CD4-positive, CD25-positive, alpha-beta regulatory T cell (primary cell): Measurements from ENCODE around the gene RICTOR. TPM values are rescaled to one million over a fixed set of nuclear protein-coding genes. Genes with fewer than 3 reads are reported as not detected.

ENCODE experiments used
- ATAC-seq, 2 donors: fragments of 150-1000 bp; cut with Tn5 transposase; one replicate each; pipeline ENCODE4 v1.10.0; 2021; ENCODE audit warnings: low read depth in 2 of 2, moderate number of reproducible peaks in 2 of 2, moderate library complexity in 1 of 2
- DNase-seq, 3 donors: peaks; one replicate each; pipeline versions ENCODE4 v3.0.0 to v3.0.0-alpha.2; 2012 to 2022; ENCODE audit warnings: mixed read lengths in 1 of 3
- H3K27ac ChIP-seq: one replicate; pipeline ENCODE4 v1.7.0; 2013; ENCODE audit warnings: mild to moderate bottlenecking, low read length; ENCODE audit not compliant: insufficient read depth, poor library complexity, severe bottlenecking
- H3K27me3 ChIP-seq: one replicate; pipeline ENCODE4 v1.7.0; 2013; ENCODE audit warnings: low read length; ENCODE audit not compliant: control insufficient read depth, insufficient read depth
- H3K36me3 ChIP-seq: one replicate; pipeline ENCODE4 v1.7.0; 2013; ENCODE audit warnings: mild to moderate bottlenecking, low read length, moderate library complexity; ENCODE audit not compliant: control insufficient read depth, insufficient read depth
- H3K4me1 ChIP-seq: 2 replicates; pipeline ENCODE4 v1.7.0; 2013; ENCODE audit warnings: mild to moderate bottlenecking, low read length; ENCODE audit not compliant: insufficient read depth, control insufficient read depth, poor library complexity, severe bottlenecking
- H3K4me3 ChIP-seq: one replicate; pipeline ENCODE4 v1.7.0; 2013; ENCODE audit warnings: low read depth, mild to moderate bottlenecking, low read length, moderate library complexity
- H3K9me3 ChIP-seq, 2 experiments: 1 replicate in 1 of 2; 2 replicates in 1 of 2; pipeline ENCODE4 v1.7.0; 2013; ENCODE audit warnings: low read length in 2 of 2, mild to moderate bottlenecking in 1 of 2, moderate library complexity in 1 of 2; ENCODE audit not compliant: control insufficient read depth in 2 of 2
- H3K27ac Mint-ChIP-seq, 3 donors: one replicate each; pipeline ENCODE4 v1.8.0; 2020 to 2022; ENCODE audit warnings: mild to moderate bottlenecking in 3 of 3, mixed read lengths in 3 of 3, moderate library complexity in 2 of 3
- H3K27me3 Mint-ChIP-seq: one replicate; pipeline ENCODE4 v1.8.0; 2022; ENCODE audit warnings: mild to moderate bottlenecking, mixed read lengths
- H3K36me3 Mint-ChIP-seq: one replicate; pipeline ENCODE4 v1.8.0; 2020; ENCODE audit warnings: mixed read lengths
- H3K4me1 Mint-ChIP-seq, 4 donors: one replicate each; pipeline ENCODE4 v1.8.0; 2020 to 2022; ENCODE audit warnings: mixed read lengths in 4 of 4, mild to moderate bottlenecking in 1 of 4
- H3K4me3 Mint-ChIP-seq, 4 donors: one replicate each; pipeline ENCODE4 v1.8.0; 2020 to 2022; ENCODE audit warnings: mild to moderate bottlenecking in 4 of 4, mixed read lengths in 4 of 4, moderate library complexity in 3 of 4
- H3K9me3 Mint-ChIP-seq, 7 donors: one replicate each; pipeline ENCODE4 v1.8.0; 2020 to 2022; ENCODE audit warnings: mixed read lengths in 7 of 7, mild to moderate bottlenecking in 3 of 7, moderate library complexity in 2 of 7
- polyA plus RNA-seq, 4 donors: library from polyadenylated mRNA; unstranded; fragments of 300-500 nt; fragmentation: Illumina TruSeq; gene quantifications; one replicate each; pipeline ENCODE4 v1.2.3, GENCODE V29; 2021
- total RNA-seq: library from RNA; stranded (reverse); gene quantifications from one replicate; pipeline ENCODE4 v1.2.3, GENCODE V29; 2022

RICTOR gene
- total and polyA plus RNA-seq, 5 donors from 2014 or later = 11.3 to 84.0 (median 15.2) TPM

GRCh38 chr5:38948501-38948900, 125.7 kb downstream of the RICTOR start:
- Mint-ChIP-seq H3K36me3 (peaks cover 44% of the 10 kb centered on the region), H3K27me3 (no peaks in the 10 kb centered on the region), H3K4me3 (no peak overlapping the region), H3K4me1 (no peaks in the 10 kb centered on the region), H3K9me3 (no peaks in the 10 kb centered on the region), H3K27ac (peak overlapping the region in 1 of 3 donors; percentile 25)
- H3K27ac ChIP-seq = no peak overlapping the region
- ATAC-seq (no peak), DNase-seq (no peak)
- H3K4me1 ChIP-seq = no peaks in the 10 kb centered on the region
- no peaks in the 10 kb centered on the region for H3K27me3 ChIP-seq
- H3K4me3 ChIP-seq = no peak overlapping the region
- H3K36me3 ChIP-seq = peaks cover 95% of the 10 kb centered on the region
- no peaks in the 10 kb centered on the region for H3K9me3 ChIP-seq

DNA sequence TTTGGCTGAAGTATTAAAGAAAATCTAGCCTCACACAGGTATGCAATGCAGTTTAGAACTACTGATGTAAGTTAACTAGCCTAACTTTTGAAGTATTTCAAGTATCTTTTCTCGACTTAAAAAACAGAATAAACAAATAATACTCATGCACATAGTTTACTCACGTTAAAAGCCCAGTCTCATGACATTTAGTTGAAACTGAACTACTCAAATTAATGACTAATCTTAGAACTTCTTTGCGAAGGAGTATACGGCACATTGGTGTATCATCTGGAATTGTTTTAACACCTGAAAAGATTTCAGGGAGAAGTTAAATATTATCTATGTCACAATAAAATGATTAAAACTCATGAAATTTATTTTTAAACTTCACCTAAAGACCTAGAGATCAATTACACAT, 129.9 kb downstream of the RICTOR start:
- Histone ChIP-seq H3K27me3 (no peaks in the 10 kb centered on the region), H3K4me3 (no peak overlapping the region), H3K27ac (no peak overlapping the region), H3K9me3 (no peaks in the 10 kb centered on the region), H3K4me1 (no peaks in the 10 kb centered on the region), H3K36me3 (peaks cover 86% of the 10 kb centered on the region)
- Mint-ChIP-seq H3K27ac (no peak overlapping the region), H3K4me1 (peaks cover 0 to 7% (median under 1%) of the 10 kb centered on the region in 4 donors), H3K36me3 (peaks cover 22% of the 10 kb centered on the region), H3K4me3 (no peak overlapping the region), H3K27me3 (no peaks in the 10 kb centered on the region), H3K9me3 (no peaks in the 10 kb centered on the region)
- DNase-seq (no peak), ATAC-seq (no peak)

DNA sequence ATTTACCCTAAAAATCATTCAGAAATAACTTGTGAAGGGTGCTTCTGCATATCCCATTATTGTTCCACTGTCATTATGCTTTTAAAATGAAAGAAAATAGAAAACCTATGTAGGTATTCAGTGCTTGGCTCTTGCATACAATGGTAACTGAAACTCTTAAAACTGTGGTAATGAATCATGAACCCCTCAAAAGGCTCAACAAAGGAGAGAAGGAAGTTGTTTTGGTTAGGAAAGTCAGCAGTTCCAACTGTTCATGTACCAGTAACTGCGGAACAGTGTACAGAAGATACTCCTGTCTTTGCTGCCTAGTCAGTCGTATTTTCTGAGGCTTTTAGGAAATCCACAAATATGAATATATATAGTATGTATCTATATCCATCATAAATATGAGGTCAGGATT, 132.3 kb downstream of the RICTOR start:
- Mint-ChIP-seq H3K4me1 (peaks cover 0 to 7% (median under 1%) of the 10 kb centered on the region in 4 donors), H3K27me3 (no peaks in the 10 kb centered on the region), H3K36me3 (peaks cover 31% of the 10 kb centered on the region), H3K4me3 (no peak overlapping the region), H3K27ac (no peak overlapping the region), H3K9me3 (no peaks in the 10 kb centered on the region)
- H3K27me3 ChIP-seq = no peaks in the 10 kb centered on the region
- H3K9me3 ChIP-seq = no peaks in the 10 kb centered on the region
- no peak overlapping the region for H3K4me3 ChIP-seq
- no peak overlapping the region for H3K27ac ChIP-seq
- peaks cover 74% of the 10 kb centered on the region for H3K36me3 ChIP-seq
- no peaks in the 10 kb centered on the region for H3K4me1 ChIP-seq
- ATAC-seq = no peak
- DNase-seq = no peak

DNA sequence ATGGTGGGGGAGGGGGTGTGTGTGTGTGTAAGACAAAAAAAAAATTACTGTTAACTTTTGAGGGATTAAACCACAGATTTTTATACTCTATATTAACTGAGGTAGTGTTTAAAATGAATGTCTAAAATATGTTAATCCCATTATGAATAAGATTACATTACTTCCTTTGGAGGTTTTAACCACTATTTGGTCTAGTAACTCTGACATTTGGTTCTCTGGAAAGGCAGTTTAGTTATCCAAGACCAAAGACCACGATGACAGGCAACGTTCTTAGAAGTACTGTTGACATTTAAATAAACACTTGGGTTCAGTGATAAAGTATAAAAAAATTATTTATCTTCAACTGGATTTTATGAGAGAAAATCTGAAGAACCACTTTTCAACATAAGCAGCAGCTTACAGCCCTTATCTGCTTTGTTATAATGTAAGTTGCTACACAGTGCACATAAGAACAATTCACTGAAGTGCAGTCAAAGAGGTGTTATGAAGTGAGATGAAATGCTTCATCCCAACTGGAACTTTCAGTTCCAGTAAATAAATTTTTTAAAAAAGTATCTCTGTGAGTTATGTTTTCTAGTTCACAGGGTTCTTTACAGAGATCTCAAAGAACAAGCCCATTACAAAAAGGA, 133.9 kb downstream of the RICTOR start:
- Mint-ChIP-seq H3K27ac (no peak overlapping the region), H3K27me3 (no peaks in the 10 kb centered on the region), H3K4me1 (peaks cover 0 to 7% (median under 1%) of the 10 kb centered on the region in 4 donors), H3K4me3 (no peak overlapping the region), H3K36me3 (peaks cover 30% of the 10 kb centered on the region), H3K9me3 (no peaks in the 10 kb centered on the region)
- Histone ChIP-seq H3K4me1 (no peaks in the 10 kb centered on the region), H3K9me3 (no peaks in the 10 kb centered on the region), H3K4me3 (no peak overlapping the region), H3K36me3 (peaks cover 59% of the 10 kb centered on the region), H3K27me3 (no peaks in the 10 kb centered on the region), H3K27ac (no peak overlapping the region)
- DNase-seq = no peak
- no peak for ATAC-seq

DNA sequence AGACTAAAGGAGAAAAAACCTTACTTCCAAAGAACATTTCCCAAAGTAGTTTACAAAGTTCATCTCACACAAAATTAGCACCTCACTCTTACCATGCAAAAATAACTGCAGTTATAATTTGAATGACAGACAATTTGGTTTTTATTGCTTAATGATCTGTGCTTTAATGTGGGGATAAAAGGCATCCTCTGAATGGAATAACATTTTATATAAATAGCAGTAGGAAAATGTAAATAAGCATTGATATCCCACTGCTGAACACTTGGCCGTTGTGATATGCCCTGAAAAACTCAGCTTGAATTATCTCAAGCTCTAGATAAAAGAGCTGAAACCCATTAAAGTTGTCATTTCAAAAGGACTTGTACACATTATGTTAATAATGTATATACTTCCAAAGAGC, 135.2 kb downstream of the RICTOR start:
- peaks cover 45% of the 10 kb centered on the region for H3K36me3 ChIP-seq
- Mint-ChIP-seq H3K27ac (no peak overlapping the region), H3K4me1 (peaks cover 0 to 7% (median under 1%) of the 10 kb centered on the region in 4 donors), H3K27me3 (no peaks in the 10 kb centered on the region), H3K4me3 (no peak overlapping the region), H3K36me3 (peaks cover 26% of the 10 kb centered on the region), H3K9me3 (peaks cover 0 to 2% (median 0%) of the 10 kb centered on the region in 7 donors)
- DNase-seq = no peak
- no peak overlapping the region for H3K27ac ChIP-seq
- H3K4me3 ChIP-seq = no peak overlapping the region
- no peaks in the 10 kb centered on the region for H3K4me1 ChIP-seq
- no peaks in the 10 kb centered on the region for H3K9me3 ChIP-seq
- ATAC-seq = no peak
- no peaks in the 10 kb centered on the region for H3K27me3 ChIP-seq

DNA sequence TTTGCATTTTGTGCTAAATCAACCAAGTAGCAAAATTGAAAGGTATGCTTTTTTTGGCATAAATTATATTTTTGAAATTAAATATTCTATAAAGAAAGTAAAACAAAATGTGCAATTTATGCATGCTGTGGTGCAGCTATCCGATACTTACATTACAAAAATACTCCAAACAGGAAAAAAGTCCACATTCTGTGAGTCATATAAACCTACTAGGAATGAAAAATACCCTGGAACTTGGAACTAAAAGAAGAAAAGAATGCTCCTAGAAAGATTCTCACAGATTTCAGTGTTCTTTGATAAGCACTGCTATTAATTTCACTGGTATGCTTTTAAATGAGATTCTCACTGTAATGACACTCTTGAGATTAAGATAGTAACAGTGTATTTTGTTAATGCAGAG, 135.8 kb downstream of the RICTOR start:
- Mint-ChIP-seq H3K27ac (no peak overlapping the region), H3K9me3 (peaks cover 0 to 2% (median 0%) of the 10 kb centered on the region in 7 donors), H3K4me3 (no peak overlapping the region), H3K36me3 (peaks cover 26% of the 10 kb centered on the region), H3K4me1 (peaks cover 0 to 7% (median under 1%) of the 10 kb centered on the region in 4 donors), H3K27me3 (no peaks in the 10 kb centered on the region)
- ATAC-seq = no peak
- Histone ChIP-seq H3K9me3 (no peaks in the 10 kb centered on the region), H3K4me1 (no peaks in the 10 kb centered on the region), H3K27ac (no peak overlapping the region), H3K4me3 (no peak overlapping the region), H3K36me3 (peaks cover 40% of the 10 kb centered on the region), H3K27me3 (no peaks in the 10 kb centered on the region)
- DNase-seq = no peak

- no peaks in the 10 kb centered on the region for H3K27me3 Mint-ChIP-seq
- no peak for ATAC-seq
- no peak for DNase-seq
- H3K36me3 Mint-ChIP-seq = peaks cover 18% of the 10 kb centered on the region
- no peak overlapping the region for H3K27ac ChIP-seq
- peaks cover 19% of the 10 kb centered on the region for H3K36me3 ChIP-seq
- H3K4me1 Mint-ChIP-seq = peaks cover 0 to 10% (median 0%) of the 10 kb centered on the region in 4 donors
- H3K4me3 ChIP-seq = no peak overlapping the region
- H3K9me3 ChIP-seq = no peaks in the 10 kb centered on the region
- H3K9me3 Mint-ChIP-seq = peaks cover 0 to 2% (median 0%) of the 10 kb centered on the region in 7 donors
- H3K27ac Mint-ChIP-seq = no peak overlapping the region
- no peaks in the 10 kb centered on the region for H3K27me3 ChIP-seq
- H3K4me1 ChIP-seq = no peaks in the 10 kb centered on the region
- no peak overlapping the region for H3K4me3 Mint-ChIP-seq
Measured at GRCh38 chr5:38936269-38936668, 137.9 kb downstream of the RICTOR start.

GRCh38 chr5:38935437-38935836, 138.8 kb downstream of the RICTOR start:
- Mint-ChIP-seq H3K4me1 (peaks cover 0 to 4% (median 0%) of the 10 kb centered on the region in 4 donors), H3K27me3 (no peaks in the 10 kb centered on the region), H3K4me3 (no peak overlapping the region), H3K27ac (no peak overlapping the region), H3K9me3 (peaks cover 0 to 2% (median 0%) of the 10 kb centered on the region in 7 donors), H3K36me3 (peaks cover 17% of the 10 kb centered on the region)
- Histone ChIP-seq H3K27ac (no peak overlapping the region), H3K4me3 (no peak overlapping the region), H3K9me3 (no peaks in the 10 kb centered on the region), H3K36me3 (peaks cover 11% of the 10 kb centered on the region), H3K27me3 (no peaks in the 10 kb centered on the region), H3K4me1 (no peaks in the 10 kb centered on the region)
- ATAC-seq = no peak
- DNase-seq = no peak
